GM19193 (cell line): ENCODE data around the gene CKAP4.

ENCODE experiments used
- POLR2A ChIP-seq: IDR thresholded peaks from 4 replicates; pipeline ENCODE4 v1.6.1; 2011; ENCODE audit not compliant: insufficient read depth, insufficient read length; ENCODE audit errors: extremely low read depth

Gene CKAP4

GRCh38 chr12:106205208-106206069 lies 42.4 kb downstream of the CKAP4 start:
- TF ChIP-seq POLR2A = no peak

- no peak for TF ChIP-seq POLR2A
Observed at GRCh38 chr12:106204312-106204711, 43.5 kb downstream of the CKAP4 start.

GRCh38 chr12:106197906-106198623 lies 49.8 kb downstream of the CKAP4 start:
- TF ChIP-seq POLR2A = no peak

GRCh38 chr12:106195621-106196027 lies 52.2 kb downstream of the CKAP4 start:
- TF ChIP-seq POLR2A = no peak

GRCh38 chr12:106194351-106194750 lies 53.5 kb downstream of the CKAP4 start:
- no peak for TF ChIP-seq POLR2A

- TF ChIP-seq POLR2A = no peak
Observed at GRCh38 chr12:106193394-106194215, 54.2 kb downstream of the CKAP4 start.

GRCh38 chr12:106192659-106193393 lies 55.0 kb downstream of the CKAP4 start:
- TF ChIP-seq POLR2A = no peak

GRCh38 chr12:106190581-106190980 lies 57.2 kb downstream of the CKAP4 start:
- TF ChIP-seq POLR2A = no peak

- no peak for TF ChIP-seq POLR2A
Observed at GRCh38 chr12:106189341-106189740, 58.5 kb downstream of the CKAP4 start.

GRCh38 chr12:106188256-106188655 lies 59.6 kb downstream of the CKAP4 start:
- no peak for TF ChIP-seq POLR2A
